GM12878 (cell line): Measurements from ENCODE around the gene TSEN34. TPM values are rescaled to one million over a fixed set of nuclear protein-coding genes. Genes with fewer than 3 reads are reported as not detected.

ENCODE experiments used
- EP300 ChIP-seq, 2 experiments: fragments of 150-350 bp in 1 of 2; IDR thresholded peaks; 2 replicates each; pipeline ENCODE4 v1.6.1; 2011 to 2012; ENCODE audit warnings: low read depth in 2 of 2, low read length in 2 of 2, borderline replicate concordance in 1 of 2, improper control_type of control experiment in 1 of 2, inconsistent platforms in 1 of 2; ENCODE audit not compliant: control insufficient read depth in 1 of 2
- IKZF2 ChIP-seq, 2 experiments: fragments of 450-650 bp; IDR thresholded peaks; 2 replicates each; pipeline ENCODE4 v1.6.1; 2017; ENCODE audit warnings: mild to moderate bottlenecking in 2 of 2, moderate library complexity in 2 of 2
- IRF4 ChIP-seq: IDR thresholded peaks from 2 replicates; pipeline ENCODE4 v1.6.1; 2011; ENCODE audit warnings: low read depth, low read length
- JUND ChIP-seq: IDR thresholded peaks from 2 replicates; pipeline ENCODE4 v1.6.1; 2012; ENCODE audit warnings: low read depth, mild to moderate bottlenecking, low read length, improper control_type of control experiment, moderate library complexity
- KDM1A ChIP-seq: fragments of 200-600 bp; sonication (generic); IDR thresholded peaks from 2 replicates; pipeline ENCODE4 v1.6.1; 2016; ENCODE audit warnings: borderline replicate concordance
- KLF5 ChIP-seq: fragments of 450-650 bp; IDR thresholded peaks from 2 replicates; pipeline ENCODE4 v1.6.1; 2014; ENCODE audit warnings: mild to moderate bottlenecking; ENCODE audit not compliant: partially characterized antibody
- NFIC ChIP-seq: IDR thresholded peaks from 2 replicates; pipeline ENCODE4 v1.6.1; 2012; ENCODE audit warnings: low read depth, mild to moderate bottlenecking, inconsistent platforms, low read length, moderate library complexity
- NFYB ChIP-seq: IDR thresholded peaks from 2 replicates; pipeline ENCODE4 v1.6.1; 2011; ENCODE audit warnings: low read depth, mild to moderate bottlenecking, low read length, improper control_type of control experiment, moderate library complexity; ENCODE audit not compliant: insufficient read depth
- NR2F1 ChIP-seq: fragments of 450-650 bp; conservative IDR thresholded peaks from 2 replicates; pipeline ENCODE4 v1.6.1; 2017; ENCODE audit warnings: mild to moderate bottlenecking
- PAX5 ChIP-seq: IDR thresholded peaks from 2 replicates; pipeline ENCODE4 v1.6.1; 2011; ENCODE audit warnings: low read depth, low read length, borderline replicate concordance
- PML ChIP-seq: IDR thresholded peaks from 2 replicates; pipeline ENCODE4 v1.6.1; 2012; ENCODE audit warnings: low read length, inconsistent platforms
- POU2F2 ChIP-seq: IDR thresholded peaks from 3 replicates; pipeline ENCODE4 v1.6.1; 2011; ENCODE audit warnings: low read depth, mild to moderate bottlenecking, low read length, borderline replicate concordance
- RAD21 ChIP-seq: IDR thresholded peaks from 2 replicates; pipeline ENCODE4 v1.6.1; 2011; ENCODE audit warnings: mild to moderate bottlenecking, low read depth, low read length, moderate library complexity; ENCODE audit not compliant: insufficient read depth
- RAD51 ChIP-seq: fragments of 450-650 bp; IDR thresholded peaks from 2 replicates; pipeline ENCODE4 v1.6.1; 2016; ENCODE audit warnings: moderate library complexity, mild to moderate bottlenecking, inconsistent platforms
- RUNX3 ChIP-seq: IDR thresholded peaks from 2 replicates; pipeline ENCODE4 v1.6.1; 2012; ENCODE audit warnings: low read length, inconsistent platforms
- SIN3A ChIP-seq: IDR thresholded peaks from 2 replicates; pipeline ENCODE4 v1.6.1; 2012; ENCODE audit warnings: low read depth, low read length, improper control_type of control experiment
- SMAD5 ChIP-seq: IDR thresholded peaks from 2 replicates; pipeline ENCODE4 v1.6.1; 2016; ENCODE audit warnings: antibody characterized with exemption, low read depth
- SMC3 ChIP-seq: IDR thresholded peaks from 2 replicates; pipeline ENCODE4 v1.6.1; 2011; ENCODE audit warnings: low read length, improper control_type of control experiment, borderline replicate concordance
- SPI1 ChIP-seq: IDR thresholded peaks from 2 replicates; pipeline ENCODE4 v1.6.1; 2011; ENCODE audit warnings: low read depth, mild to moderate bottlenecking, low read length, moderate library complexity, borderline replicate concordance; ENCODE audit not compliant: insufficient read depth
- TCF12 ChIP-seq: IDR thresholded peaks from 2 replicates; pipeline ENCODE4 v1.6.1; 2011; ENCODE audit warnings: low read depth, mild to moderate bottlenecking, low read length
- USF1 ChIP-seq: IDR thresholded peaks from 2 replicates; pipeline ENCODE4 v1.6.1; 2011; ENCODE audit warnings: borderline replicate concordance, low read depth, mild to moderate bottlenecking, moderate library complexity, mixed read lengths, low read length; ENCODE audit not compliant: insufficient read depth; ENCODE audit errors: extremely low read length
- ZNF622 ChIP-seq: fragments of 450-650 bp; IDR thresholded peaks from 2 replicates; pipeline ENCODE4 v1.6.1; 2017; ENCODE audit warnings: mild to moderate bottlenecking, inconsistent platforms
- polyA plus RNA-seq, 11 experiments: library from polyadenylated mRNA; depleted of rRNA in 4 of 11; unstranded in 6 of 11; stranded (reverse) in 5 of 11; fragments of >200 nt; fragmentation: Nextera tagmentation in 4 of 11; fragmentation: Illumina TruSeq in 1 of 11; extraction: Ambion mirVana in 4 of 11; extraction: Trizol in 1 of 11; gene quantifications; 1 replicate in 1 of 11; 2 replicates in 10 of 11; pipeline versions ENCODE4 v1.2.1 to v1.2.3, GENCODE V29; 2011 to 2016; ENCODE audit warnings: inconsistent platforms in 2 of 11, missing spikeins in 2 of 11, low read depth in 1 of 11
- total RNA-seq, 4 experiments: library from RNA; depleted of rRNA in 3 of 4; stranded (reverse); fragments of >200 nt in 3 of 4; fragmentation: Illumina TruSeq in 1 of 4; extraction: Trizol in 1 of 4; gene quantifications; 2 replicates each; pipeline versions ENCODE4 v1.2.1 to v1.2.3, GENCODE V29; 2013 to 2021
- TF ChIP-seq, protein P1 (sequence below): fragments of 450-650 bp; IDR thresholded peaks from 2 replicates; pipeline ENCODE4 v1.6.1; 2016; ENCODE audit warnings: mild to moderate bottlenecking
- TF ChIP-seq, protein P2 (sequence below): IDR thresholded peaks from 2 replicates; pipeline ENCODE4 v1.6.1; 2011; ENCODE audit warnings: borderline replicate concordance, low read depth, mild to moderate bottlenecking, moderate library complexity, low read length; ENCODE audit not compliant: insufficient read depth, poor library complexity, severe bottlenecking

TSEN34 gene
- total and polyA plus RNA-seq, 10 of the 15 experiments (the other 5 are each of a cell fraction or from before 2014, with no cell fraction given), result 1.0 to 35.9 (median 16.8) TPM

DNA sequence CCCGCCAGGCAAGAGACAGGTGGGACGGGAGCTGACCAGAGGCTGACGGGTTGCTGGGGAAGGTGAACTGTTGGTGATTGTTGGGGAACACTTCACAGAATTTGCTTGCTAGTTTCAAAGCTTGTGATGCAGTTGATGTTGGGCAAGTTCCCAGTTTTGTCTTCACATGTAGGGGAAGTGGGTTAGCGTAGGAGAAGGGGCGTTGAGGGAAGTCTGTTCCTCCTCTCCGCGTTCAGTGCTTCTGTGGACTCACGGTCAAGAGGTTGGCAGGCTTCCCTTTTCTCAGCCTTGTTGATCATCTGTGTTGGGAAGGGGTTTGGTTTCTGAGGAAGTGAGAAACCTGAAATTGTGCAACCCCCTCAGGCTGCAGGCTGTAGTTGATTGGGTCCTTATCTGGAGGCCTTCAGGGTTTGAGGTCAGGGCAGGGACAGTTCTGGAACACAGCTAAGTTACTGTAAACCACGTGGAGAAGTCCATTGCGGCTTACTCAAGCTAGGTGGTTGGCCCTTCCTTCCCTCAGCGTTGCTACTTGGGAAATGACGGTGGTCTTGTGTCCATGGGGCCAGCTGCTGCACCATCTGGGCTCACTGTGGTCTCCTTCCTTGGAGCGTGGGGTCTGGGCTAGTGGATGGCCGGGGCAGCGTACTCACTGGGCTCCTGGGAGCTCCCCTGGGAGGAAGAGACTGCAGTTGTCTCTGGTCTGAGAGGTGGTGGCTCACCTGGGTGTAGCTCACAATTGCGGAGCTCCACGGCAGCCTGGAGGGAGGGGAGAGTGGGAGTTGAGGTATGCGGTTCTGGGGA, 17.1 kb downstream of the TSEN34 start (continued):
- TF ChIP-seq TCF12 (0 out of 2 replicates have a peak, but pooled peaks have one; percentile 61), PAX5 (peak; percentile 71), SMC3 (0 out of 2 replicates have a peak, but pooled peaks have one; percentile 5), SMAD5 (peak; percentile 67; the same call in 1 of the 2 replicates), PML (peak; percentile 86), SPI1 (peak; percentile 95), USF1 (peak; percentile 34), KDM1A (no peak), NFIC (peak; percentile 77), JUND (no peak), EP300 (IDR thresholded peaks at IDR 0.05; ENCODE audit: borderline replicate concordance in 1 of 2, control insufficient read depth in 1 of 2, low read depth in 2 of 2, low read length in 2 of 2) (no peak), NFYB (0 out of 2 replicates have a peak, but pooled peaks have one; percentile 25), ZNF622 (no peak), POU2F2 (peak; percentile 68; the same call in 2 of the 3 replicates), KLF5 (no peak), RAD51 (peak; percentile 59; the same call in 1 of the 2 replicates), RUNX3 (peak; percentile 93), IKZF2 (IDR thresholded peaks at IDR 0.05) (peak; percentile 97), NR2F1 (peak; percentile 65; the same call in 1 of the 2 replicates), SIN3A (peak; percentile 29; the same call in 1 of the 2 replicates), RAD21 (no peak), IRF4 (peak; percentile 82; the same call in 1 of the 2 replicates)
- TF ChIP-seq, protein P1, sequence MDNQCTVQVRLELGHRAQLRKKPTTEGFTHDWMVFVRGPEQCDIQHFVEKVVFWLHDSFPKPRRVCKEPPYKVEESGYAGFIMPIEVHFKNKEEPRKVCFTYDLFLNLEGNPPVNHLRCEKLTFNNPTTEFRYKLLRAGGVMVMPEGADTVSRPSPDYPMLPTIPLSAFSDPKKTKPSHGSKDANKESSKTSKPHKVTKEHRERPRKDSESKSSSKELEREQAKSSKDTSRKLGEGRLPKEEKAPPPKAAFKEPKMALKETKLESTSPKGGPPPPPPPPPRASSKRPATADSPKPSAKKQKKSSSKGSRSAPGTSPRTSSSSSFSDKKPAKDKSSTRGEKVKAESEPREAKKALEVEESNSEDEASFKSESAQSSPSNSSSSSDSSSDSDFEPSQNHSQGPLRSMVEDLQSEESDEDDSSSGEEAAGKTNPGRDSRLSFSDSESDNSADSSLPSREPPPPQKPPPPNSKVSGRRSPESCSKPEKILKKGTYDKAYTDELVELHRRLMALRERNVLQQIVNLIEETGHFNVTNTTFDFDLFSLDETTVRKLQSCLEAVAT, result peak; percentile 80
- TF ChIP-seq, protein P2, sequence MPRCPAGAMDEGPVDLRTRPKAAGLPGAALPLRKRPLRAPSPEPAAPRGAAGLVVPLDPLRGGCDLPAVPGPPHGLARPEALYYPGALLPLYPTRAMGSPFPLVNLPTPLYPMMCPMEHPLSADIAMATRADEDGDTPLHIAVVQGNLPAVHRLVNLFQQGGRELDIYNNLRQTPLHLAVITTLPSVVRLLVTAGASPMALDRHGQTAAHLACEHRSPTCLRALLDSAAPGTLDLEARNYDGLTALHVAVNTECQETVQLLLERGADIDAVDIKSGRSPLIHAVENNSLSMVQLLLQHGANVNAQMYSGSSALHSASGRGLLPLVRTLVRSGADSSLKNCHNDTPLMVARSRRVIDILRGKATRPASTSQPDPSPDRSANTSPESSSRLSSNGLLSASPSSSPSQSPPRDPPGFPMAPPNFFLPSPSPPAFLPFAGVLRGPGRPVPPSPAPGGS, result peak; percentile 32
